DMS 273 (cell line): ENCODE data around the gene BTK.
"Not testable (repeated sequence)": the region's sequence is repeated elsewhere in the genome, so short reads cannot be mapped to it uniquely, and the experiment has no call there.

Source experiments
- DNase-seq: peaks from one replicate; lab custom pipeline; 2025; ENCODE audit not compliant: unreplicated experiment; lab: John Stamatoyannopoulos, UW

Gene BTK

DNA sequence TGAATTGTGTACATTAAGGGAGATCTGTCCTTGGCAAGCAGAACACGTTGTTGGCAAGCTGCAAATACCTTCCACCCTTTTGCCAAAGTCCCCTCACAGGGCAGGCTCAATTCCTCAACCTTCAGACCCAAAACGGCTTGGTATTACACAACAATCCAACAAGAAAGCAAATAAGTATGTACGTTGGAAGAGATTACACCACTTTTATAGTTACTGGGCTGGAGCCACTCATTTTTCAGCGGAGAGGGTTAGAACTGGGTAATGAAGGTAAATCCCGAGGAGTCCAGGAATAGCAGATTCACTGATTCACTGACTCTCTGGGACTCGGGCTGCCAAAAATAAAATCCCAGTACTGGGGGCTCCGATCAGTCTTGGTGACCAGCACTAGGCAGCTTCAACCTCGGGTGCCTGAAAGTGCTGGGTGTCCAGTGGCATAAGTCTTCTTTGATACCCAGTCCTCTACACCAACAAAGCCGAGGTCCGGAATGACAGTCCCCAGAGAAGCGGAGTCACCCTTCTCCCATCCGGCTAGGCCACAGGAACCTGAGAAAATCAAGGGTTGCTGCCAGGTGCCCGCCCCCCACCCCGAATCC, 38.0 kb downstream of the BTK start:
- DNase-seq = no peak

DNA sequence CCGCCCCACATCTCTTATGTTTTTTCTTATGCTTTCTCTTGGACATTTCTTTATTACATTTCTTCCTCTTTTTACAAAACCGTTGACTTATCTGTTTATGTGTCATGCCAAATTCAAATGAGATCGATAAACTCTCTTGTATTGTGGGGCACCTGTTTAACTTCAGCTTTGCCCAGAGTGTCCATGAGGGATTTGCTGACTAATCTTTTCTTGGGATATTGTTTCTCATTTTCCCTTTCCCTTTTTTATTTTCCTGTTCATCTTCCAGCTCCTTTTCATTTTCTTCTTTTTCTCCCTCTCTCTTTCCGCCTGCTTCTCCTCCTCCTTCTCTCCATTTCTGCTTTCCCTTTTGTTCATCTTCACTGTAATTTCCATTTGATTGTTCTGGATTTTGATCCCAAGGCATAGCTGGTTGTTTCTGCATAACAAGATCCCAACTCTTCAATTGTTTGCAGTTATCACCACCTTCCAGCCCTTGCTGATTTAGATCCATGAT, 48.2 kb downstream of the BTK start:
- DNase-seq = no peak

DNA sequence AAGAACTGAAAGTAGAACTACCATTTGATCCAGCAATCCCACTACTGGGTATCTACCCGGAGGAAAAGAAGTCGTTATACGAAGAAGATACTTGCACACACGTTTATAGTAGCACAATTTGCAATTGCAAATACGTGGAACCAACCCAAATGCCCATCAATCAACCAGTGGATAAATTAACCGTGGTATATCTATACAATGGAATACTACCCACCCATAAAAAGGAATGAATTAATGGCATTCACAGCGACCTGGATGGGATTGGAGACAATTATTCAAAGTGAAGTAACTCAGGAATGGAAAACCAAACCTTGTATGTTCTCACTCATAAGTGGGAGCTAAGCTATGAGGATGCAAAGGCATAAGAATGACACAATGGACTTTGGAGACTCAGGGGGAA, 51.7 kb downstream of the BTK start:
- not testable (repeated sequence) for DNase-seq

DNA sequence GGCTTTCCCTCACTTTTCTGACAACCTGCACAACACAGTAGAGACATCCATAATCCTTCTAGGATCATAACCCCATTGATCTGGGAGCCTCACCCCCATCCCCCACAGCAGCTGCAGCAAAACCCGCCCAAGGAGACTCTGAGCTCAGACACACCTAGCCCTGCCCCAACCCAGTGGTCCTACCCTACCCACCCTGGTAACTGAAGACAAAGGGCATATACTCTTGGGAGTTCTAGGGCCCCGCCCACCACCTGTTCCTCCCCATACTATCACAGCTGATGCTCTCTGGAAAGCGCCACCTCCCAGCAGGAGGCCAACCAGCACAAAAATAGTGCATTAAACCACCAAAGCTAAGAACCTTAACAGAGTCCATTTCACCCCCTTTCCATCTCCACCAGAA, 59.4 kb downstream of the BTK start:
- peak; percentile 12 for DNase-seq

DNA sequence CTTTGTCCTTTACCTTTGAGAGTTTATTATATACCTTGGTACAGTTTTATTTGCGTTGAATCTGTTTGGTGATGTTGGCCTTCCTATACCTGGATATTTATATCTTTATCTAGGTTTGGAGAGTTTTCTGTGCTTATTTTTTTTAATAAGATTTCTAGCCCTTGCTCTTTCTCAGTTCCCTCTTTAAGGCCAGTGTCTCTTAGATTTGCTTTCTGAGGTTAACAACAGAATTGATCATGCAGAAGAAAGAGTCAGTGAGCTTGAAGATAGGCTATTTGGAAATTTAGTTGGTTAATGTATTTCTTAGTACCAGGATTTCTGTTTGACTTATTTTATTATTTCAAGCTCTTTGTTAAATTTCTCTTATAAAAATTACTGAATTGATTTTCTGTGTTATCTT, 82.2 kb downstream of the BTK start:
- DNase-seq = no peak
